ENCODE data around the gene SNX32. TPM values are rescaled to one million over a fixed set of nuclear protein-coding genes. Genes with fewer than 3 reads are reported as not detected.

SNX32 gene
- polyA plus RNA-seq, 2 of the 4 experiments (the other 2 are of a cell fraction): 0.08 TPM; not detected in 1

- TF ChIP-seq EP300 (IDR thresholded peaks at IDR 0.05): peak in 1 of 2 experiments; percentile 35; a peak in 1 of 5 replicates
- TF ChIP-seq EHF (CRISPR knock-in tag; IDR thresholded peaks at IDR 0.05): no peak
- TF ChIP-seq FOSL2 (IDR thresholded peaks at IDR 0.05): peak; percentile 53
- peak; percentile 93 for TF ChIP-seq FOSL2 (CRISPR knock-in tag; IDR thresholded peaks at IDR 0.05)
- no peak for TF ChIP-seq CHD4 (IDR thresholded peaks at IDR 0.05; ENCODE audit: borderline replicate concordance)
- TF ChIP-seq USF2 (IDR thresholded peaks at IDR 0.05): peak; percentile 52
- no peak; the same call in 2 of the 3 replicates for TF ChIP-seq CTCF (IDR thresholded peaks at IDR 0.05)
- TF ChIP-seq MYC (IDR thresholded peaks at IDR 0.05; ENCODE audit: borderline replicate concordance, low read length): peak; percentile 93
- no peak for TF ChIP-seq RAD21 (conservative IDR thresholded peaks at IDR 0.05 in 1 of 2, IDR thresholded peaks at IDR 0.05 in 1 of 2)
- TF ChIP-seq HOXA7 (CRISPR knock-in tag; IDR thresholded peaks at IDR 0.05): peak; percentile 53; the same call in 1 of the 2 replicates
- no peak for TF ChIP-seq NR3C1 (IDR thresholded peaks at IDR 0.05)
- peak; percentile 26; the same call in 1 of the 2 replicates for TF ChIP-seq POLR2A (IDR thresholded peaks at IDR 0.05; ENCODE audit: low read length)
- TF ChIP-seq MAX (IDR thresholded peaks at IDR 0.05): peak; percentile 98
- no peak for TF ChIP-seq HES2 (IDR thresholded peaks at IDR 0.05)
- TF ChIP-seq MAZ (IDR thresholded peaks at IDR 0.05; ENCODE audit: borderline replicate concordance, low read depth, low read length): 0 out of 2 replicates have a peak, but pooled peaks have one; percentile 22
- TF ChIP-seq GATA3 (IDR thresholded peaks at IDR 0.05; ENCODE audit: borderline replicate concordance): 0 out of 2 replicates have a peak, but pooled peaks have one; percentile 47
- TF ChIP-seq BHLHE40 (IDR thresholded peaks at IDR 0.05; ENCODE audit: low read depth, low read length): peak; percentile 79
- peak; percentile 55; the same call in 1 of the 2 replicates for TF ChIP-seq TP53 (CRISPR knock-in tag; IDR thresholded peaks at IDR 0.05)
- TF ChIP-seq RNF2 (IDR thresholded peaks at IDR 0.05; ENCODE audit: borderline replicate concordance, low read depth): no peak
- TF ChIP-seq MAFK (IDR thresholded peaks at IDR 0.05; ENCODE audit: partially characterized antibody): peak; percentile 93
- no peak for TF ChIP-seq ZSCAN20 (CRISPR knock-in tag; IDR thresholded peaks at IDR 0.05)
- TF ChIP-seq ZNF302 (CRISPR knock-in tag; IDR thresholded peaks at IDR 0.05): no peak
Measured at GRCh38 chr11:65899356-65900124, 65.8 kb downstream of the SNX32 start (continued).

GRCh38 chr11:65900125-65900898 is 66.5 kb downstream of the SNX32 start, which contains the start of gene FOSL1:
Gene FOSL1, minus strand, starts transcription at chr11:65900388. Its CDS starts 49 bp downstream, at chr11:65900339.
- 4% methylated on average over 46 of the region's 80 CpGs for WGBS (ENCODE audit: missing lambda C conversion rate)
- ChIA-PET POLR2A (interaction anchor here (0.7 to 5.7 kb wide), 10 partner anchors 8 to 50 kb away, joined by 3 to 43 read pairs (median 7); partner anchors contain the start of genes C11orf68, CCDC85B and FIBP), CTCF (interaction anchor here (1.0 to 31.6 kb wide), 8 partner anchors 7 to 237 kb away, joined by 3 to 618 read pairs (median 4); partner anchors contain the start of genes C11orf68, CCDC85B, DRAP1 and FIBP)
- H3K4me2 ChIP-seq: peak within 1 kb of the TSS; percentile 90
- no peak for FAIRE-seq
- peaks cover 59% of the 10 kb centered on the region for H3K4me1 ChIP-seq
- DNase-seq (ENCODE audit: low read depth in 1 of 2, low spot score in 1 of 2): peak; percentile 91 to 99
- peak within 1 kb of the TSS; percentile 93 for H3K4me3 ChIP-seq
- peak within 1 kb of the TSS; percentile 97 for H3K27ac ChIP-seq
- peak; percentile 74 to 79 for ATAC-seq
- H3K9me3 ChIP-seq: no peaks in the 10 kb centered on the region
- TF ChIP-seq POLR2A (IDR thresholded peaks at IDR 0.05; ENCODE audit: low read length) (peak; percentile 78), KDM1A (IDR thresholded peaks at IDR 0.05; ENCODE audit: low read depth) (no peak), HES2 (IDR thresholded peaks at IDR 0.05) (no peak), JUN (IDR thresholded peaks at IDR 0.05) (peak; percentile 79 to 96; a peak in 4 of 5 replicates), FOXS1 (CRISPR knock-in tag; IDR thresholded peaks at IDR 0.05) (no peak), POLR2AphosphoS2 (conservative IDR thresholded peaks at IDR 0.05; ENCODE audit: low read length) (no peak), PHF8 (IDR thresholded peaks at IDR 0.05; ENCODE audit: borderline replicate concordance, low read depth) (peak; percentile 78), ATOH8 (CRISPR knock-in tag; IDR thresholded peaks at IDR 0.05; ENCODE audit: low read depth) (peak; percentile 59; the same call in 1 of the 2 replicates), FOSB (CRISPR knock-in tag; IDR thresholded peaks at IDR 0.05) (no peak), EHMT2 (IDR thresholded peaks at IDR 0.05; ENCODE audit: low read depth) (no peak), HEYL (CRISPR knock-in tag; IDR thresholded peaks at IDR 0.05) (no peak), BHLHE40 (IDR thresholded peaks at IDR 0.05; ENCODE audit: low read depth, low read length) (0 out of 2 replicates have a peak, but pooled peaks have one; percentile 19), GATA3 (IDR thresholded peaks at IDR 0.05; ENCODE audit: borderline replicate concordance) (peak; percentile 50; the same call in 1 of the 2 replicates), ESRRA (IDR thresholded peaks at IDR 0.05; ENCODE audit: borderline replicate concordance, low read length) (no peak), MAFK (IDR thresholded peaks at IDR 0.05; ENCODE audit: partially characterized antibody) (no peak), RFX5 (IDR thresholded peaks at IDR 0.05) (no peak), MYC (IDR thresholded peaks at IDR 0.05; ENCODE audit: borderline replicate concordance, low read length) (no peak)
